Omental fat pad (tissue), 4 donors: ENCODE measurements around the gene BICD1. TPM values are rescaled to one million over a fixed set of nuclear protein-coding genes. Genes with fewer than 3 reads are reported as not detected.
"Not testable (repeated sequence)": the region's sequence is repeated elsewhere in the genome, so short reads cannot be mapped to it uniquely, and the experiment has no call there.

Source experiments
- ATAC-seq: fragments of 150-250 bp; one replicate; pipeline ENCODE4 v1.9.1; 2016; ENCODE audit warnings: mild to moderate bottlenecking, moderate library complexity; ENCODE audit not compliant: low FRiP score
- DNase-seq: peaks from one replicate; pipeline ENCODE4 v3.0.0-alpha.2; 2019; ENCODE audit warnings: low spot score
- total RNA-seq, 4 donors: library from RNA; depleted of rRNA; stranded (reverse); fragments of >200 nt; gene quantifications; one replicate each; pipeline ENCODE4 v1.1.0, GENCODE V29; 2016
- TF ChIP-seq, protein P1 (sequence below), 3 donors: fragments of 450-650 bp; IDR thresholded peaks; one replicate each; pipeline ENCODE4 v1.5.1; 2016 to 2017; ENCODE audit warnings: antibody characterized with exemption in 3 of 3, mild to moderate bottlenecking in 3 of 3, moderate library complexity in 2 of 3

BICD1 gene
- total RNA-seq, 4 donors from 2014 or later: 8.0 to 19.2 (median 9.1) TPM

DNA sequence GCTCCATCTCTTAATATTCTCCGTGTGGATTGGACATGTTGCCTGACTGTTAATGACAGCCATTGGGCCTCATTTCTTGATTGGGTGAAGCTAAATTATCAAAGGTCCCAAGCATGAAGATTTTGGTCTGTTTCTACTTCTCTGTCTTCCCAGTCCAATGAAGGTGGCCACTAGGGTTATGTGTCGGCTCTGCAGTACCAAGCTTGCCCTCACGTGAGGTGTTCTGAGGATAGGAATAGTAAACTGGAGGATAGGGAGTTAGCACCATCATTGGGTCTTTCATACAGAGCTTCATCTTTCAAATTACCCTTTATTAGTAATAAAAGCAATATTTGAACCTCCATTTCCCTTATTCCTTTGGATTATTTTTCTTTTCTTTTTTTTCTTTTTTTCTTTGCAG lies 21.9 kb upstream of the BICD1 start:
- TF ChIP-seq, protein P1, sequence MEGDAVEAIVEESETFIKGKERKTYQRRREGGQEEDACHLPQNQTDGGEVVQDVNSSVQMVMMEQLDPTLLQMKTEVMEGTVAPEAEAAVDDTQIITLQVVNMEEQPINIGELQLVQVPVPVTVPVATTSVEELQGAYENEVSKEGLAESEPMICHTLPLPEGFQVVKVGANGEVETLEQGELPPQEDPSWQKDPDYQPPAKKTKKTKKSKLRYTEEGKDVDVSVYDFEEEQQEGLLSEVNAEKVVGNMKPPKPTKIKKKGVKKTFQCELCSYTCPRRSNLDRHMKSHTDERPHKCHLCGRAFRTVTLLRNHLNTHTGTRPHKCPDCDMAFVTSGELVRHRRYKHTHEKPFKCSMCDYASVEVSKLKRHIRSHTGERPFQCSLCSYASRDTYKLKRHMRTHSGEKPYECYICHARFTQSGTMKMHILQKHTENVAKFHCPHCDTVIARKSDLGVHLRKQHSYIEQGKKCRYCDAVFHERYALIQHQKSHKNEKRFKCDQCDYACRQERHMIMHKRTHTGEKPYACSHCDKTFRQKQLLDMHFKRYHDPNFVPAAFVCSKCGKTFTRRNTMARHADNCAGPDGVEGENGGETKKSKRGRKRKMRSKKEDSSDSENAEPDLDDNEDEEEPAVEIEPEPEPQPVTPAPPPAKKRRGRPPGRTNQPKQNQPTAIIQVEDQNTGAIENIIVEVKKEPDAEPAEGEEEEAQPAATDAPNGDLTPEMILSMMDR (IDR thresholded peaks at IDR 0.05): no peak
- DNase-seq (no peak), ATAC-seq (no peak)

DNA sequence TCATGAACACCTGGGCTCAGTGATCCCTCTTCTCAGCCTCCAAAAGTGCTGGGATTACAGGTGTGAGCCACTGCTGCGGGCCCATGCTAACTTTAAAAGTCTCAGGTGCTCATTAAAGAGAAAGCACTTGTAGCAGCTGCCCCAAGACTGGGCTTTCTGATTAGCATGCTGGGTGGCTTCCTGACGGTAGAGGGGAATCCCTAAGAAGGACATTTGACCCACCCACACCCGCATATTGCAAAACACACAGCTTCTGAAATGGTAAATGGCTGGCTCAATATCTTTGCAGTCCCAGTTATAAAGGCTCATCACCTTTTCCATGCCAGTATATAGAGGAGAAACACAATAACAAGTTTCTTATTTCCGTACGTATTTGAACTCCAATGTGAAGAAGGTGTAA lies 19.3 kb upstream of the BICD1 start:
- TF ChIP-seq, protein P1 (IDR thresholded peaks at IDR 0.05): no peak
- no peak for DNase-seq
- no peak for ATAC-seq

DNA sequence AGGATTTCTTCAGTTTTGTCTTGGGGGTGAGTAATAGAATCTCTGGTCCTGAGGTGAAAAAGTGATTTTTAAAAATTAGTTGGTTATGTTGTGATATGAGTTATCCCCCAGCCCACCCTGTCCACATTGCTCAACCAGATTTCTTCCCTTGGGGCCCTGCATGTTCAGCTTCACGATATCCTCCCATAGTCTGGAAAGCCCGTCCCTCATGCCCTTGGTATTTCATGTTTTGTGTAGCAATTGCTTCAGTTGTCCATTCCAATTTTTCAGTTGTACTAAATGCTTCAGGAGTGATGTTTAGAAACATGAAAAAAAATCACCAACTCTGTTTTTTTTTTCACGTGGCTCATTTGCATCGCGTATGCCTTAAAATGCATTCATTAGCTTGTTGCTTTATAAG lies 17.5 kb upstream of the BICD1 start:
- no peak for ATAC-seq
- no peak for DNase-seq
- TF ChIP-seq, protein P1 (IDR thresholded peaks at IDR 0.05): no peak

DNA sequence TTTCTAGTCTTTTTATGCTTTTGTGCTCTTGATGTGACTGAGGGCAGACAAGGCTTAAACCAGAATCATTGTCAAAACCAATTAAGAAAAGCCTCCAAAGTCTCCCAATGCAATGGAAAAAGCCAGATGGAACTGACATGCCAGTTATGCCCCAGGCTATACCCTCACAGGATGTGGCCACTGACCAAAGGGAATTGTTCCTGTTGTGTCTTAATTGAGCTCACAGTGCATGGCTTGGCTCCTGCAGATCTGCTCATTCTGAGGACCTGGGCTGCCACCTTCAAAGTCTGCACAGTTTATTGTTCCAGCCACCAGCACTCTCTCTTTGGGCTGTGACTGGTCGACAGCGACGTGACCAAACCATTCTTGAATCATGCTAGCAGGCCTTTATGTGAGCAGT lies 17.1 kb upstream of the BICD1 start:
- ATAC-seq (no peak), DNase-seq (no peak)
- TF ChIP-seq, protein P1 (IDR thresholded peaks at IDR 0.05): no peak

DNA sequence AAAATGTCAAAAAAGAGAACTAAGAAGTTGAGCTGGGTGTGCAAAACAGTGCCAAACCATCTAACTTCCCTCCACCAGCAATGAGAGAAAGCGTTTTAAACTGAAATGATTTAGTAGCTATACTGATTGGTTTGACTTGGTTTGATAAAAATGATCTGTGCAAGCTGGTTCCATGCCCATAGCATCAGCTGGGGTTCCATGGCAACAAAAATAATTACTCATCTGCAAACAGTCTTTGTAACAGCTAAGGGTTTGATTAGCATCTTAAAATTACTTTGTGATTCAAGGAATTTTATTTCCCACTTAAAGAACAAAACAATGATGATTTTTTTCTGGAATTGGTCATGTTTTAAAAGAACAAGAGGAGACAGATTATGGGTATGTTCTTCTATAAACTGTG lies 15.0 kb upstream of the BICD1 start:
- ATAC-seq (no peak), DNase-seq (no peak)
- TF ChIP-seq, protein P1 (IDR thresholded peaks at IDR 0.05): no peak

DNA sequence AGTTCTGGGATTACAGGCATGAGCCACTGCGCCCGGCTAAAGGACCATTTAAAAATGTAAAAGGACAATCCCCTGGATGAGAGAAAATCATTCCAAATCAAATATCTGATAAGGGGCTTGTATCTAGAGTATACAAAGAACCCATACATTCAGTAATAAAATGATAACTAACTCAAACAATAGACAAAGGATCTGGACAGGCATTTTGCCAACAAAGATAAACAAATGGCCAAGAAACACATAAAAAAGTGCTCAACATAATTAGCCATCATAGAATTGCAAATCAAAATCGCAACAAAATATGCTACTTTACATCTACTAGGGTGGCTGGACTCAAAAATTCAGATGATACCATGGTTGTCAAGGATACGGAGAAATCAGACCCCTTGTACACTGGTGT lies 8.5 kb upstream of the BICD1 start:
- no peak for DNase-seq
- no peak for ATAC-seq
- TF ChIP-seq, protein P1 (IDR thresholded peaks at IDR 0.05): no peak

DNA sequence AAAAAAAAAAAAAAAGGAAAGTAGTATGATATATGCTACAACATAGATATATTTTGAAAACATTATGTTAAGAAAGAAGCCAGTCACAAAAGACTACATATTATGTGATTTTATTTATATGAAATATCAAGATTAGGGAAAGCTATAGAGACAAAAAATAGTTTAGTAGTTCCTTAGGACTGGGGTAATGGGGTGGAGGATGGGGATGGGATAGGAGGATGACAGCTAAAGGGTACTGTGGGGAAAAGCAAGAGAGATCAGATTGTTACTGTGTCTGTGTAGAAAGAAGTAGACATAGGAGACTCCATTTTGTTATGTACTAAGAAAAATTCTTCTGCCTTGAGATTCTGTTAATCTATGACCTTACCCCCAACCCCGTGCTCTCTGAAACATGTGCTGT lies 7.4 kb upstream of the BICD1 start:
- DNase-seq, ATAC-seq: not testable (repeated sequence)

DNA sequence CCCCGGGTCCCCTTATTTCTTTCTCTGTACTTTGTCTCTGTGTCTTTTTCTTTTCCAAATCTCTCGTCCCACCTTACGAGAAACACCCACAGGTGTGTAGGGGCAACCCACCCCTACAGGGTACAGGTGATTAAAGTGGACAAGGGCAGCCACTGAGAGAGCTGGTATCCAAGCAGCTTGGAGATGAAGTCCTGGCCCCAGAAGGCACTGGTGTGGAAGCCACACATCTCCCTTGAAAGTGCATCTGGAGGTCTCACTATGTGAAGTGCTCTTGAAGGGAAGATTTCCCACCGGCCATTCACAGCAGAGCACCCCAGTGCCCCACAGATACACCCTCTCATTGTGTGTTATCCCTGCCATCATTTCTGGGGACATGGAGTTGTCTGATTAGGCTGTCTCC lies 6.3 kb upstream of the BICD1 start:
- TF ChIP-seq, protein P1 (IDR thresholded peaks at IDR 0.05): no peak
- no peak for ATAC-seq
- DNase-seq: no peak
